ENCODE results near the gene BRI3. TPM values are rescaled to one million over a fixed set of nuclear protein-coding genes. Genes with fewer than 3 reads are reported as not detected.

BRI3 gene
- total RNA-seq, 4 donors from 2014 or later = 11.2 to 36.2 (median 23.3) TPM

DNA sequence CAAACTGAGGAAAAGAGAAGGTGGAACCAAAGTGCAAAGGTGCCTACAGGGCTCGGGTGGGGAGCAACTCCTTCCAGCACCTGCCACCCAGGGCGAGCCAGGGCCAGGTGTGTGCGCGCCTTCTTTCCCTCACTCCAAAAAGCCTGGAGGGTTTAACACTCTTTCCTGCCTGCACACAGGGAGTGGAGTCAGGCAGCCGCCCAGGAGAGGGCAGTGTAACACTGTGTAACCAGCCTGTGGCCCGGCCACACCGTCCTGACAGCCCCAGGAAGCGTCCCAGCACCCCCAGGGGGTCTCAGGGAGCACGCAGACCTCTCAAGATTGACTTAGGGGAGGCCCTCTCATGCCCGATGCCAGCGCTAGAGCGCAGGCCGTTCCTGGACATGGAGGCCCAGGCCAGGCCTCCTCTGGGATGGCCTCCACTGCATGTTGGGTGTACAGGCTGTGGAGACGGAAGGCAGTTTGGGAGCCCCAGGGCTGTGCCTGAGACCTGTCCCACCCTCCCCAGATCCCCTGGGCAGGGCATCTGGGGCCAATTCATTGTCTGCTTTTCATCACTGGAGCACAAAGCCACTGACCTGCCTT is 13.4 kb downstream of the BRI3 start:
- DNase-seq = no peak
- peaks cover 7 to 41% (median 15%) of the 10 kb centered on the region in 3 donors for H3K4me1 ChIP-seq
- peak overlapping the region; percentile 41 to 81 (median 73) for H3K27ac ChIP-seq
- H3K4me3 ChIP-seq = no peak overlapping the region
- no peaks in the 10 kb centered on the region for H3K27me3 ChIP-seq
- WGBS, 2 donors = 36 to 56% methylated on average over 4 to 11 of the region's 14 CpGs
- intact Hi-C loops (cut with DNase I) = loop anchor here (5.0 kb wide), 1 partner anchor 107 kb away; the partner anchor contains the start of gene BAIAP2L1
- TF ChIP-seq POLR2A (IDR thresholded peaks at IDR 0.05) (no peak), CTCF (IDR thresholded peaks at IDR 0.05) (peak in 5 of 6 experiments; percentile 58 to 91 (median 75))
- H3K9me3 ChIP-seq = no peaks in the 10 kb centered on the region
- peaks cover 9 to 86% (median 19%) of the 10 kb centered on the region in 3 donors for H3K36me3 ChIP-seq

DNA sequence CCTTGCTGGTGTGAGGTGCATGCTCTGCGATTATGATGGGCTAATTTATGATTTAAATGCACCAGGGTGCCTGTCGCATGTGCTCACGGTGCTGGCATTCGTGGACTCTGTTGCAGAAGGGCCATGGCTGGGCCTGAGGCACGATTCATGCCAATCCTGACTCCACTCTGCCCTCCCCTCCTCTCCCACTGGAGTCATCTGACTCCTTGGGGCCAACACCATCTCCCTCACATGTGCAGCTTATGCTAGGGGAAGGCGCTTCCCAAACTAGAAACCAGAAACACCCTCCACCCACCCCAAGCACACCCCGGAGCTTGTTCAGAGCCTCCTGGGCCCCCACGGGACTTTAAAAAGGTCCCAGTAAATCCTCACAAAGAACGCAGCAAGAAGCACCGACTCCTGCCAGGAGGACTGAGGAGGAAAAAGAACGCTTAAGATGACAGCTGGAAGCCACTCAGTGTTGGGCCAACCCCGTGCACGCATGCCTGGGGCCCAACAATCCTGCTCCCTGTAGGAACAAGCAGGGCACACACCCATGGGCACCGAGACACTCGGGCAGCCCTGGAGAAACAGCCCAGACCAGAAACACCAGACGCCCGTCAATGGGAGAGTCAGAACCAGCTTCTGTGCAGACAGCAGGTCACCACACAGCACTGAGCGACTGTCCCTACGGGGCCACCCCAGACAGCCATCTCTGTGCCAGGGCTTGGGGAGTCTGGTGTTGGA is 14.1 kb downstream of the BRI3 start:
- Histone ChIP-seq H3K27ac (peak overlapping the region; percentile 41 to 81 (median 73)), H3K9me3 (no peaks in the 10 kb centered on the region), H3K27me3 (no peaks in the 10 kb centered on the region), H3K4me3 (no peak overlapping the region), H3K36me3 (peaks cover 9 to 89% (median 19%) of the 10 kb centered on the region in 3 donors), H3K4me1 (peaks cover 7 to 41% (median 15%) of the 10 kb centered on the region in 3 donors)
- TF ChIP-seq CTCF (IDR thresholded peaks at IDR 0.05) (peak in 2 of 6 experiments; percentile 29 to 32), POLR2A (IDR thresholded peaks at IDR 0.05) (no peak)
- WGBS, 2 donors = 47 to 79% methylated on average over 13 to 14 of the region's 19 CpGs
- intact Hi-C loops (cut with DNase I) = loop anchor here (5.0 kb wide), 1 partner anchor 107 kb away; the partner anchor contains the start of gene BAIAP2L1
- no peak for DNase-seq

DNA sequence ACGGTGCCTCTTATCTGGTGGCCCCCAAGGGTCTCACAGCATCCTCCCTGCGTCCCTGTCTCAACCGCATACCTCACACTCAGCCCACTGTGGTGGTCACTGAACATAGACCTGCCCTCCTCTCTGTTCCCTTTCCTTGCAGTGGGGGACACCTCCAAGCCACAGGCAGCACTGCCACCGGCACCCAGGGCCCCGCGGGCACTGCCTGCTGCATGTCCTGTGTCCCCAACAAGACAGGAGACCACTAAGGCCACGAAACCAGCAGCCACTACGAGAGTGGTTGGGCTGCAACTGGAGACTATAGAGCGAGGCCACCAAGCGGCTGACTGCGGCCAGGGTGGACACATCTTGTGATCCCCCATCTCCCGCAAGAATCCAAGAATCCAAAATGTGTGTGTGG is 15.3 kb downstream of the BRI3 start:
- no peak for TF ChIP-seq POLR2A (IDR thresholded peaks at IDR 0.05)
- TF ChIP-seq CTCF (IDR thresholded peaks at IDR 0.05) = no peak
- H3K4me3 ChIP-seq = no peak overlapping the region
- no peaks in the 10 kb centered on the region for H3K9me3 ChIP-seq
- H3K27me3 ChIP-seq = no peaks in the 10 kb centered on the region
- DNase-seq = no peak
- WGBS, 2 donors = 59 to 75% methylated on average over 8 to 12 of the region's 12 CpGs
- intact Hi-C loops (cut with DNase I) = loop anchor here (5.0 kb wide), 1 partner anchor 105 kb away; the partner anchor contains the start of gene BAIAP2L1
- H3K36me3 ChIP-seq = peaks cover 9 to 88% (median 12%) of the 10 kb centered on the region in 3 donors
- H3K27ac ChIP-seq = peak overlapping the region in 3 of 4 donors; percentile 66 to 81 (median 80)
- peaks cover 7 to 41% (median 15%) of the 10 kb centered on the region in 3 donors for H3K4me1 ChIP-seq

- TF ChIP-seq CTCF (IDR thresholded peaks at IDR 0.05) (no peak), POLR2A (IDR thresholded peaks at IDR 0.05) (no peak)
- Histone ChIP-seq H3K27ac (no peak overlapping the region), H3K36me3 (peaks cover 9 to 88% (median 10%) of the 10 kb centered on the region in 3 donors)
These were observed 16.3 kb downstream of the BRI3 start for GRCh38 chr7:98297626-98298286.

More at GRCh38 chr7:98297626-98298286, 16.3 kb downstream of the BRI3 start:
- WGBS, 2 donors = 77 to 82% methylated on average over 12 to 14 of the region's 21 CpGs
- peaks cover 7 to 41% (median 15%) of the 10 kb centered on the region in 3 donors for H3K4me1 ChIP-seq
- no peaks in the 10 kb centered on the region for H3K27me3 ChIP-seq
- intact Hi-C loops (cut with DNase I) = loop anchor here (5.0 kb wide), 1 partner anchor 105 kb away; the partner anchor contains the start of gene BAIAP2L1
- no peak for DNase-seq
- H3K4me3 ChIP-seq = no peak overlapping the region
- H3K9me3 ChIP-seq = no peaks in the 10 kb centered on the region
